PC-3 (cell line): Measurements from ENCODE around the gene CIITA. TPM values are rescaled to one million over a fixed set of nuclear protein-coding genes. Genes with fewer than 3 reads are reported as not detected.

Experiments used
- ATAC-seq: fragments of 200-7000 bp; cut with Tn5 transposase; 2 replicates; pipeline ENCODE4 v1.9.1; 2020; ENCODE audit warnings: mild to moderate bottlenecking, moderate library complexity
- BruUV-seq: library from RNA; stranded (reverse); fragments of 400-500 nt; replicated peaks from 2 replicates; lab custom pipeline; 2021; lab: Mats Ljungman, UMichigan
- CTCF ChIA-PET: fragments of 300-600 bp; sonication (Branson Sonifier 250); formaldehyde crosslinking; loops from one replicate; lab custom pipeline; 2022; ENCODE audit warnings: antibody characterized with exemption; lab: Charles Lee
- POLR2A ChIA-PET: fragments of 300-600 bp; sonication (Branson Sonifier 250); formaldehyde crosslinking; loops from one replicate; lab custom pipeline; 2022; ENCODE audit warnings: antibody characterized with exemption; ENCODE audit not compliant: unreplicated experiment; lab: Charles Lee
- DNase-seq: peaks from one replicate; pipeline ENCODE4 v3.0.0-alpha.2; 2015
- H2AFZ ChIP-seq: fragments of 300-600 bp; sonication (generic); 2 replicates; pipeline ENCODE4 v1.6.0; 2016; ENCODE audit warnings: antibody characterized with exemption, low read length
- H3F3A ChIP-seq: fragments of 300-600 bp; sonication (generic); one replicate; pipeline ENCODE4 v1.6.0; 2017; ENCODE audit warnings: antibody characterized with exemption, low read length, control low read depth, mild to moderate bottlenecking; ENCODE audit not compliant: unreplicated experiment
- H3K27ac ChIP-seq: fragments of 300-600 bp; sonication (generic); 2 replicates; pipeline ENCODE4 v1.5.1; 2016; ENCODE audit warnings: mild to moderate bottlenecking, low read length
- H3K27me3 ChIP-seq: fragments of 300-600 bp; sonication (generic); 2 replicates; pipeline ENCODE4 v1.6.1; 2016; ENCODE audit warnings: low read length, mixed read lengths
- H3K36me3 ChIP-seq: fragments of 300-600 bp; sonication (generic); 2 replicates; pipeline ENCODE4 v1.6.1; 2016; ENCODE audit warnings: low read depth, mixed run types, low read length, mixed read lengths
- H3K4me1 ChIP-seq: fragments of 300-600 bp; sonication (generic); 2 replicates; pipeline ENCODE4 v1.5.1; 2016; ENCODE audit warnings: low read length; ENCODE audit not compliant: insufficient read depth
- H3K4me2 ChIP-seq: fragments of 300-600 bp; sonication (generic); 2 replicates; pipeline ENCODE4 v1.6.0; 2016; ENCODE audit warnings: low read length
- H3K4me3 ChIP-seq: fragments of 300-600 bp; sonication (generic); 2 replicates; pipeline ENCODE4 v1.5.1; 2016; ENCODE audit warnings: mild to moderate bottlenecking, low read length, mixed read lengths
- H3K79me2 ChIP-seq: fragments of 300-600 bp; sonication (generic); 2 replicates; pipeline ENCODE4 v1.6.1; 2017; ENCODE audit warnings: low read length, mixed read lengths
- H3K9ac ChIP-seq: fragments of 300-600 bp; sonication (generic); 2 replicates; pipeline ENCODE4 v1.6.0; 2016; ENCODE audit warnings: mild to moderate bottlenecking, low read length
- H3K9me2 ChIP-seq: fragments of 300-600 bp; sonication (generic); replicated peaks from 2 replicates; pipeline ENCODE4 v1.6.1; 2016; ENCODE audit warnings: mixed run types, low read length, mixed read lengths
- H3K9me3 ChIP-seq: fragments of 300-600 bp; sonication (generic); 2 replicates; pipeline ENCODE4 v1.6.1; 2016; ENCODE audit warnings: low read length, mixed read lengths
- H4K20me1 ChIP-seq: fragments of 300-600 bp; sonication (generic); 2 replicates; pipeline ENCODE4 v1.6.1; 2016; ENCODE audit warnings: low read length, mixed read lengths
- CTCF ChIP-seq: fragments of 300-600 bp; sonication (generic); conservative IDR thresholded peaks from 2 replicates; pipeline ENCODE4 v1.5.1; 2017; ENCODE audit warnings: antibody characterized with exemption, low read depth, mild to moderate bottlenecking, low read length
- EZH2 ChIP-seq: fragments of 300-600 bp; sonication (generic); IDR thresholded peaks from one replicate; pipeline ENCODE4 v1.6.1; 2017; ENCODE audit warnings: antibody characterized with exemption, mild to moderate bottlenecking, low read length; ENCODE audit not compliant: unreplicated experiment
- EZH2phosphoT487 ChIP-seq: fragments of 300-600 bp; sonication (generic); IDR thresholded peaks from 2 replicates; pipeline ENCODE4 v1.6.1; 2018; ENCODE audit warnings: mild to moderate bottlenecking, antibody characterized with exemption, low read length, borderline replicate concordance
- intact Hi-C: fragments of 100-400 bp; cut with micrococcal nuclease; formaldehyde crosslinking; loops from 2 replicates; pipeline ENCODE4 v1.9.0; 2023
- total RNA-seq: library from RNA; depleted of rRNA; stranded (reverse); fragments of >200 nt; gene quantifications from 2 replicates; pipeline ENCODE4 v1.2.3, GENCODE V29; 2014

The CIITA gene
- total RNA-seq, 1 experiment from 2014 or later: not detected

DNA sequence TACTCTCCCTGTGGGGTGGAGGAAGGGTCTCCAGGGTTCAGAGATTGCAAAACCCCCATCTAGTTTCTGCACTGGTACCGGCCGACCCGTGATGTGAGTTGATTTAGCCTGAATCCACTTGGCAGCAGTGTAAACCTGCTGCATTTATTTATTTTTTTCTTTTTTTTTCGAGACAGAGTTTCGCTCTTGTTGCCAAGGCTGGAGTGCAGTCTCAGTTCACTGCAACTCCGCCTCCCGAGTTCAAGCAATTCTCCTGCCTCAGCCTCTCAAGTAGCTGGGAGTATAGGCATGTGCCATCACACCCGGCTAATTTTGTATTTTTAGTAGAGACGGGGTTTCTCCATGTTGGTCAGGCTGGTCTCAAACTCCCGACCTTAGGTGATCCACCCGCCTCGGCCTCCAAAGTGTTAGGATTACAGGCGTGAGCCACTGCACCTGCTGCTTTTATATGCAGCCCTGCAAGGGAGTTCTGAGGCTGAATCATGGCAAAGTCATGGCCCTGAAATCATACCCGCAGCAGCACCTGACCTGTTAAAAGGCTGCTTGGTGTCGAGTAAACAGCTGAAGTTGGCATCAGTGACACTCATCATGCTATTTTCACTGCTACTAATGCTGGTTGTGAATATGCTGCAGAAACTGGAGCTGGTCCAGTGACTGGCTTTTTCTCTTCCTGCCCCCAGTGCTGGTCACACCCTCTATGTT is 43.9 kb downstream of the CIITA start:
- Histone ChIP-seq H3K27me3 (no peaks in the 10 kb centered on the region), H3K4me2 (no peak overlapping the region), H3K9me2 (no peaks in the 10 kb centered on the region), H3K36me3 (no peaks in the 10 kb centered on the region), H3K27ac (no peak overlapping the region), H4K20me1 (no peaks in the 10 kb centered on the region), H3K4me3 (no peak overlapping the region), H2AFZ (no peak overlapping the region), H3K79me2 (no peaks in the 10 kb centered on the region), H3K9me3 (no peaks in the 10 kb centered on the region), H3K9ac (no peak overlapping the region), H3F3A (no peaks in the 10 kb centered on the region), H3K4me1 (no peaks in the 10 kb centered on the region)
- ATAC-seq (no peak), DNase-seq (no peak)
- ChIA-PET CTCF (no interaction called here), POLR2A (no interaction called here)
- no TSS peak for BruUV-seq
- TF ChIP-seq CTCF (no peak), EZH2phosphoT487 (no peak), EZH2 (no peak)
- intact Hi-C loops: no loop called here

GRCh38 chr16:10921536-10922327 is 44.7 kb downstream of the CIITA start:
- H4K20me1 ChIP-seq: no peaks in the 10 kb centered on the region
- H3K9me3 ChIP-seq: no peaks in the 10 kb centered on the region
- no peak overlapping the region for H3K4me3 ChIP-seq
- no peak overlapping the region for H3K27ac ChIP-seq
- H2AFZ ChIP-seq: no peak overlapping the region
- no peak overlapping the region for H3K9ac ChIP-seq
- H3K4me2 ChIP-seq: no peak overlapping the region
- no peaks in the 10 kb centered on the region for H3K9me2 ChIP-seq
- no peak for DNase-seq
- no peak for ATAC-seq
- BruUV-seq: no TSS peak
- intact Hi-C loops: no loop called here
- POLR2A ChIA-PET: no interaction called here
- CTCF ChIA-PET: no interaction called here
- no peaks in the 10 kb centered on the region for H3K4me1 ChIP-seq
- no peaks in the 10 kb centered on the region for H3K79me2 ChIP-seq
- no peaks in the 10 kb centered on the region for H3K36me3 ChIP-seq
- TF ChIP-seq EZH2 (no peak), EZH2phosphoT487 (no peak), CTCF (no peak)
- H3F3A ChIP-seq: no peaks in the 10 kb centered on the region
- no peaks in the 10 kb centered on the region for H3K27me3 ChIP-seq
